Ovary (tissue), 3 donors: Measurements from ENCODE around the gene NUDT8.

Experiments used
- CTCF ChIP-seq, 3 donors: fragments of 450-650 bp in 2 of 3; fragments of 200-600 bp in 1 of 3; IDR thresholded peaks; one replicate each; pipeline versions ENCODE4 v1.5.1 to v1.8.0; 2016 to 2022; ENCODE audit warnings: antibody characterized with exemption in 3 of 3, mild to moderate bottlenecking in 1 of 3
- EP300 ChIP-seq: sonication (generic); formaldehyde crosslinking; IDR thresholded peaks from one replicate; pipeline ENCODE4 v1.6.1; 2017; ENCODE audit warnings: antibody characterized with exemption
- donor health status: DM: no; HTN: no; CAD: no.

GRCh38 chr11:67594480-67594879 is 35.3 kb downstream of the NUDT8 start:
- TF ChIP-seq EP300 (no peak), CTCF (IDR thresholded peaks at IDR 0.05) (no peak)
